Mammary epithelial cell (primary cell): Measurements from ENCODE around the gene CREB5.

Experiments
- CTCF ChIP-seq, 2 donors: IDR thresholded peaks in 1 of 2; conservative IDR thresholded peaks in 1 of 2; 2 replicates each; pipeline ENCODE4 v1.5.1; 2011 to 2012; ENCODE audit warnings: inconsistent platforms in 2 of 2, low read length in 2 of 2, mild to moderate bottlenecking in 2 of 2, control low read depth in 1 of 2, low read depth in 1 of 2; ENCODE audit not compliant: insufficient read depth in 1 of 2; ENCODE audit errors: extremely low read depth in 1 of 2
- EZH2 ChIP-seq: IDR thresholded peaks from 2 replicates; pipeline ENCODE4 v1.6.1; 2012; ENCODE audit warnings: low read length, inconsistent platforms, borderline replicate concordance

GRCh38 chr7:28484606-28484935, 72.3 kb downstream of the CREB5 start:
- TF ChIP-seq CTCF (conservative IDR thresholded peaks at IDR 0.05 in 1 of 2, IDR thresholded peaks at IDR 0.05 in 1 of 2; ENCODE audit: extremely low read depth in 1 of 2, insufficient read depth in 1 of 2, low read depth in 1 of 2, low read length in 2 of 2) (no peak), EZH2 (no peak)
